ENCODE data around the gene CCDC141.
"Not testable (repeated sequence)": the region's sequence is repeated elsewhere in the genome, so short reads cannot be mapped to it uniquely, and the experiment has no call there.

CCDC141 gene

GRCh38 chr2:179049546-179050311 lies at the start of gene CCDC141:
Gene CCDC141 (minus strand): TSS chr2:179050137. CDS start chr2:179049941, 196 bp downstream.
- DNase-seq (ENCODE audit: low read depth): no peak

GRCh38 chr2:179098080-179098689 lies 48.2 kb upstream of the CCDC141 start:
- DNase-seq (ENCODE audit: low read depth): no peak

GRCh38 chr2:179097131-179097530 lies 47.2 kb upstream of the CCDC141 start:
- no peak for DNase-seq (ENCODE audit: low read depth)

GRCh38 chr2:179096090-179096489 lies 46.2 kb upstream of the CCDC141 start:
- DNase-seq (ENCODE audit: low read depth): no peak

GRCh38 chr2:179092912-179093311 lies 43.0 kb upstream of the CCDC141 start:
- not testable (repeated sequence) for DNase-seq (ENCODE audit: low read depth)

- no peak for DNase-seq (ENCODE audit: low read depth)
Measured at GRCh38 chr2:179082697-179083096, 32.8 kb upstream of the CCDC141 start.

GRCh38 chr2:179081954-179082353 lies 32.0 kb upstream of the CCDC141 start:
- no peak for DNase-seq (ENCODE audit: low read depth)

GRCh38 chr2:179072527-179072926 lies 22.6 kb upstream of the CCDC141 start:
- no peak for DNase-seq (ENCODE audit: low read depth)

GRCh38 chr2:179071810-179072355 lies 21.9 kb upstream of the CCDC141 start:
- no peak for DNase-seq (ENCODE audit: low read depth)

GRCh38 chr2:179070895-179071294 lies 21.0 kb upstream of the CCDC141 start:
- DNase-seq (ENCODE audit: low read depth): no peak

GRCh38 chr2:179069685-179070084 lies 19.7 kb upstream of the CCDC141 start:
- DNase-seq (ENCODE audit: low read depth): no peak

- DNase-seq (ENCODE audit: low read depth): no peak
Measured at GRCh38 chr2:179068991-179069643, 19.2 kb upstream of the CCDC141 start.

- no peak for DNase-seq (ENCODE audit: low read depth)
Measured at GRCh38 chr2:179059026-179059700, 9.2 kb upstream of the CCDC141 start.

GRCh38 chr2:179057737-179058136 lies 7.8 kb upstream of the CCDC141 start:
- no peak for DNase-seq (ENCODE audit: low read depth)

- DNase-seq (ENCODE audit: low read depth): not testable (repeated sequence)
Measured at GRCh38 chr2:179053568-179053967, 3.6 kb upstream of the CCDC141 start.

GRCh38 chr2:179051250-179051649 lies 1.3 kb upstream of the CCDC141 start:
- no peak for DNase-seq (ENCODE audit: low read depth)

GRCh38 chr2:179050755-179051154 lies 818 bp upstream of the CCDC141 start:
- DNase-seq (ENCODE audit: low read depth): no peak

GRCh38 chr2:179049203-179049545 lies 763 bp downstream of the CCDC141 start:
- no peak for DNase-seq (ENCODE audit: low read depth)

GRCh38 chr2:179048099-179048498 lies 1.8 kb downstream of the CCDC141 start:
- no peak for DNase-seq (ENCODE audit: low read depth)

- DNase-seq (ENCODE audit: low read depth): not testable (repeated sequence)
Measured at GRCh38 chr2:179045602-179046001, 4.3 kb downstream of the CCDC141 start.

GRCh38 chr2:179044500-179044899 lies 5.4 kb downstream of the CCDC141 start:
- no peak for DNase-seq (ENCODE audit: low read depth)

GRCh38 chr2:179037807-179038206 lies 12.1 kb downstream of the CCDC141 start:
- no peak for DNase-seq (ENCODE audit: low read depth)

Data from fibroblast of the conjunctiva (primary cell).